ENCODE data around the gene SLC16A2.

- TF ChIP-seq YY1 (IDR thresholded peaks at IDR 0.05; ENCODE audit: insufficient read depth, insufficient read length) (no peak), SUZ12 (IDR thresholded peaks at IDR 0.05; ENCODE audit: extremely low read depth, insufficient read depth, insufficient read length) (no peak), ZNF274 (IDR thresholded peaks at IDR 0.05; ENCODE audit: low read depth, low read length) (no peak)
Measured at GRCh38 chrX:74420196-74421035, 877 bp upstream of the SLC16A2 start.
